ENCODE data around the gene MYORG.
"Not testable (repeated sequence)": the region's sequence is repeated elsewhere in the genome, so short reads cannot be mapped to it uniquely, and the experiment has no call there.

MYORG gene

GRCh38 chr9:34373749-34374148 is 2.9 kb downstream of the MYORG start:
- H3K27ac ChIP-seq = no peak overlapping the region; the same call in 1 of the 2 replicates
- no peak for TF ChIP-seq ZFX (IDR thresholded peaks at IDR 0.05)
- TF ChIP-seq, protein P1, sequence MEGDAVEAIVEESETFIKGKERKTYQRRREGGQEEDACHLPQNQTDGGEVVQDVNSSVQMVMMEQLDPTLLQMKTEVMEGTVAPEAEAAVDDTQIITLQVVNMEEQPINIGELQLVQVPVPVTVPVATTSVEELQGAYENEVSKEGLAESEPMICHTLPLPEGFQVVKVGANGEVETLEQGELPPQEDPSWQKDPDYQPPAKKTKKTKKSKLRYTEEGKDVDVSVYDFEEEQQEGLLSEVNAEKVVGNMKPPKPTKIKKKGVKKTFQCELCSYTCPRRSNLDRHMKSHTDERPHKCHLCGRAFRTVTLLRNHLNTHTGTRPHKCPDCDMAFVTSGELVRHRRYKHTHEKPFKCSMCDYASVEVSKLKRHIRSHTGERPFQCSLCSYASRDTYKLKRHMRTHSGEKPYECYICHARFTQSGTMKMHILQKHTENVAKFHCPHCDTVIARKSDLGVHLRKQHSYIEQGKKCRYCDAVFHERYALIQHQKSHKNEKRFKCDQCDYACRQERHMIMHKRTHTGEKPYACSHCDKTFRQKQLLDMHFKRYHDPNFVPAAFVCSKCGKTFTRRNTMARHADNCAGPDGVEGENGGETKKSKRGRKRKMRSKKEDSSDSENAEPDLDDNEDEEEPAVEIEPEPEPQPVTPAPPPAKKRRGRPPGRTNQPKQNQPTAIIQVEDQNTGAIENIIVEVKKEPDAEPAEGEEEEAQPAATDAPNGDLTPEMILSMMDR (conservative IDR thresholded peaks at IDR 0.05) = no peak

DNA sequence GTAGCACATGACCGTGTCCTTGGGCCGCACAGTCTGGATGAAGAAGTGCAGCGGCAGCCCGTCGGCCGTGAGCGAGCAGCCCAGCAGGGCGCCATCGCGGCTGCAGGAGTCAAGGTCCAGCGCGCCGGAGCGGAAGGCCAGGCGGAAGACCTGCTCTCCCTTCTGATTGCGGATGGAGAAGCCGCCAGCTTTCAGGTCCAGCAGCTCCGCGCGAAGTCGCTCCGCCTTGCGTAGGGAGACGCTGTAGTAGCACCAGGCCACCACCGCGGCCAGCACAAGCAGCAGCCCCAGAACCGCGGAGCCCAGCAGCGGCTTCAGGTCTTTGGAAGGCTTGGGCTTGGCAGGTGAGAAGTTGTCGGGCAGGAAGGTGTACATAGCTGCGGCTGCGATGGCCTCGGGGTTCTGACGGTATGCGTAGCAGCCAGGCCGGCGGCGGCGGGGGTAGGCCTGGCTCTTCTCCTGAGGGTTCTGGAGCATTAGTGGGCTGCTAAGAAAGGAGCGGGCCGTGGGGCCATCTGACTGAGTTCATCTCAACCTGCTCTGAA is 4.2 kb downstream of the MYORG start:
- TF ChIP-seq, protein P1 (conservative IDR thresholded peaks at IDR 0.05) = no peak
- TF ChIP-seq ZFX (IDR thresholded peaks at IDR 0.05) = no peak
- no peak overlapping the region for H3K27ac ChIP-seq

DNA sequence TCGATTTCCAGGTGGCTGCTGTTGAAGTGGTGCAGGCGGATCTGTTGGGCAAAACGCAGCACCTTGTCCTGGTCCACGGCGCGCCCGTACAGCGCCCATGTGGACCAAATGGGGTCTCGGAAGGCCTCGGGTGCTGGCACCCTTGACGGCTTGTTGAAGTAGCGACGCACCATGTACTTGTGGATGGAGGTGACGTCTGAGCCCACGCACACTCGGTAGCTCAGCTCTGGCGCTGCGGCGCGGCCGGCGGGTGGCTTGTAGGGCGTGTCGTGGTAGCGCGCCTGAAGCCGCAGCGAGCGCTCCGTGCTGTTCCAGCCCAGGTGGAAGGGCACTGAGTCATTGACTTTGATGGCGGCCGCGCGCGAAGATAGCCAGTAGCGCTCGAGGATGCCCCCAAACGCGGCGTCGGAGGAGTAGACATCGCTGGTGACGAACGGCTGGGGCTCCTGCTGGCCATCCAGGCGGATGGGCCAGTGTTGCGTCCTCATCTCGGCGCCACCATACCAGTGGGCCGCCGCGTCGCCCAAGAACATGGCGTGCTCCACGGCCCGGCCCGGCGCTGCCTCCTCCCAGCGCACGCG is 4.7 kb downstream of the MYORG start:
- TF ChIP-seq, protein P1 (conservative IDR thresholded peaks at IDR 0.05) = no peak
- TF ChIP-seq ZFX (IDR thresholded peaks at IDR 0.05) = no peak

GRCh38 chr9:34370970-34371880 is 5.5 kb downstream of the MYORG start:
- TF ChIP-seq ZFX (IDR thresholded peaks at IDR 0.05) = no peak
- TF ChIP-seq, protein P1 (conservative IDR thresholded peaks at IDR 0.05) = no peak
- H3K27ac ChIP-seq = no peak overlapping the region

More for the DNA sequence above, 4.7 kb downstream of the MYORG start:
- no peak overlapping the region for H3K27ac ChIP-seq

- TF ChIP-seq, protein P1 (conservative IDR thresholded peaks at IDR 0.05) = no peak
- TF ChIP-seq ZFX (IDR thresholded peaks at IDR 0.05) = no peak
- H3K27ac ChIP-seq = no peak overlapping the region
These were observed 6.2 kb downstream of the MYORG start for GRCh38 chr9:34370335-34370969.

DNA sequence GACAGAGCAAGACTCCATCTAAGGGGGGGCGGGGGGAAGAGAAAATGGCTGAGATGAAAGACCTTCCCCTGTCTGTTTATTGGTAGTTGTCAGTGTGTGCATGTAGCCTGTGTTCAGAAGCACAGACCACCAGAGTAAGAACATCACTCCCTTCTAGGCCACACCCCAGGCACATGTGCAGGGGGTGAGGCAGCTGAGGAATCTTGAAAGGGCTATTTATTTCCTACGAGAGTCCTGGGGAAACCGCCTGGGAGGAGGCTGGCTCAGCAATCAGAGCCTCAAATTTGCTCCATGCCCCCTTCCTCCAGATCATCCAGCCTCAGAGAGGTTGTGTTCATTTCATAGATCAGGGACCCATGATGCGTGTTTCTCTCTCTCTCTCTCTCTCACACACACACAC is 7.1 kb downstream of the MYORG start:
- TF ChIP-seq ZFX (IDR thresholded peaks at IDR 0.05) = no peak
- TF ChIP-seq, protein P1 (conservative IDR thresholded peaks at IDR 0.05) = no peak

DNA sequence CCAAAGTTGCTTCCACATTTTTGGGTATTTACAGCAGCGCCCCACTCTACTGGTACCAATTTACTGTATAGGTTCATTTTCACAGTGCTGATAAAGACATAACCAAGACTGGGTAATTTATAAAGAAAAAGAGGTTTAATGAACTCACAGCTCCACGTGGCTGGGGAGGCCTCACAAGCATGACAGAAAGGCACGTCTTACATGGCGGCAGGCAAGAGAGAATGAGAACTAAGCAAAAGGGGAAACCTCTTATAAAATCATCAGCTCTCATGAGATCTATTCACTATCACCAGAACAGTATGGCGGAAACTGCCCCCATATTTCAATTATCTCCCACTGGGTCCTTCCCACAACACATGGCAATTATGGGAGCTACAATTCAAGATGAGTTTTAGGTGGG is 7.9 kb downstream of the MYORG start:
- H3K27ac ChIP-seq = not testable (repeated sequence)

More for the DNA sequence above, 7.1 kb downstream of the MYORG start:
- H3K27ac ChIP-seq = no peak overlapping the region

DNA sequence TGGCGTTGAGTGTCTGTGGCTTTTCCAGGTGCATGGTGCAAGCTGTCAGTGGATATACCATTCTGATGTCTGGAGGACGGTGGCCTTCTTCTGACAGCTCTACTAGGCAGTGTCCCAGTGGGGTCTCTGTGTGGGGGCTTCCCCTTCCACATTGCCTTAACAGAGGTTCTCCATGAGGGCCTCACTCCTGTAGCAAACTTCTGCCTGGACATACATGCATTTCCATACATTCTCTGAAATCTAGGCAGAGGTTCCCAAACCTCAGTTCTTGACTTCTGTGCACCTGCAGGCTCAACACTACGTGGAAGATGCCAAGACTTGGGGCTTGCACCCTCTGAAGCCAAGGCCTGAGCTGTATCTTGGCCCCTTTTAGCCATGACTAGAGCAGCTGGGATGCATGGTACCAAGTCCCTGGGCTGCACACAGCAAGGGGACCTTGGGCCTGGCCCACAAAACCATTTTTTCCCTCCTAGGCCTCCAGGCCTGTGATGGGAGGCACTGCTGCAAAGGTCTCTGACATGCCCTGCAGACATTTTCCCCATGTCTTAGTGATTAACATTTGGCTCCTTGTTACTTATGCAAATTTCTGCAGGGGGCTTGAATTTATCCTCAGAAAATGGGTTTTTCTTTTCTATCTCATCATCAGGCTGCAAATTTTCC is 8.8 kb downstream of the MYORG start:
- H3K27ac ChIP-seq = not testable (repeated sequence)
